Neural cell (in vitro differentiated cells): ENCODE results near the gene ARSK.

Source experiments
- CTCF ChIP-seq: fragments of 450-650 bp; IDR thresholded peaks from 2 replicates; pipeline ENCODE4 v1.5.1; 2014; ENCODE audit warnings: antibody characterized with exemption, mild to moderate bottlenecking, moderate library complexity; ENCODE audit not compliant: poor library complexity, severe bottlenecking
- EP300 ChIP-seq: fragments of 450-650 bp; conservative IDR thresholded peaks from 2 replicates; pipeline ENCODE4 v1.6.1; 2014; ENCODE audit warnings: antibody characterized with exemption, mild to moderate bottlenecking, moderate library complexity; ENCODE audit not compliant: poor library complexity, severe bottlenecking
- EZH2 ChIP-seq: fragments of 200-600, 300-800 bp; shearing (Covaris generic), sonication (generic); IDR thresholded peaks from 2 replicates; pipeline ENCODE4 v1.6.1; 2014; ENCODE audit warnings: antibody characterized with exemption, low read length, borderline replicate concordance, mild to moderate bottlenecking; ENCODE audit not compliant: insufficient read depth, poor library complexity, severe bottlenecking
- MXI1 ChIP-seq: fragments of 450-650 bp; conservative IDR thresholded peaks from 2 replicates; pipeline ENCODE4 v1.6.1; 2014; ENCODE audit warnings: antibody characterized with exemption, mild to moderate bottlenecking; ENCODE audit not compliant: poor library complexity, severe bottlenecking
- POLR2AphosphoS5 ChIP-seq: IDR thresholded peaks from 2 replicates; pipeline ENCODE4 v1.6.1; 2012
- RAD21 ChIP-seq: fragments of 450-650 bp; conservative IDR thresholded peaks from 2 replicates; pipeline ENCODE4 v1.6.1; 2014; ENCODE audit warnings: antibody characterized with exemption, mild to moderate bottlenecking, moderate library complexity
- TAF1 ChIP-seq: IDR thresholded peaks from 2 replicates; pipeline ENCODE4 v1.6.1; 2012; ENCODE audit warnings: low read depth

GRCh38 chr5:95537501-95537900 lies 17.4 kb upstream of the ARSK start:
- TF ChIP-seq POLR2AphosphoS5 (no peak), MXI1 (no peak), CTCF (no peak), EP300 (no peak), TAF1 (no peak), RAD21 (no peak), EZH2 (no peak)
